ENCODE results near the gene RAB11FIP4.

The RAB11FIP4 gene

DNA sequence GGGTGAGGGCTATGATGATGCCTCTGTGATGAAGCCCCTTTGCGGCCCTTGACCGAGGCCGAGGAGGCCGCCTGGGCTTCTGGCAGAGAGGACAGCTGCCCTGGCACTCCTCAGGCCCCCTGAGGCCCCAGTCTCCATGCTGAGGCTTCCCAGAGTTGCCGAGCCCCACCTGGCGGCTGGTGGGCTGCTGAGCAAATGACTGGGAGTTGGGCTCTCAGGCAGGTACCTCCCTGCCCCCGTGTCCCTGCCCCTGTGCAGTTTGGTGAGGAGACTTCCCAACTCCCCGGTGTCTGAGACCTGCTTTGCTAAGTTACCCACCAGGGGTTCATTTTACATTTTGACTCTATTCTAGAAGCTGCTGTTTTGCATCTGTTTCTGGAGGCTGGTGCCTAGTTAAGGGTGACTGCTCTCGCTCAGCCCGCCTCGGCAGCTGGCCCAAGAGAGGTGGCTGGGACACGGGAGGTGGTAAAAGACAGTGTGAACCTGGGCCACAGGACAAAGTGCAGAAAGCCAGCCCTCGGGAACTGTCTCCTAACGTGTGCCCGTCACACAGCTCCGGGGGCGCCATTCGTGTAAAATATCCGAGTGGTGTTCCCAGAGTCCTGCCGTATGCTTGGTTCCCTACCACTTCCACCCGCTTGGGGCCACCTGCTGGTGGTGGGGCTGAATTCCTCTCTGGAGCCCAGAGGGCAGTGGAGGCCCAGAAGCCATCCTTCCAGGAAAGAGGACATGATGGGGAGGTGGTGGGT, 134.5 kb downstream of the RAB11FIP4 start:
- H3K4me1 ChIP-seq (ENCODE audit: insufficient read depth, poor library complexity, severe bottlenecking) = no peaks in the 10 kb centered on the region
- H3K36me3 ChIP-seq (ENCODE audit: low read depth) = no peaks in the 10 kb centered on the region
- DNase-seq (ENCODE audit: low spot score) (no peak), ATAC-seq (ENCODE audit: low read depth) (0 out of 3 replicates have a peak, but pooled peaks have one; percentile 30)
- H3K4me3 ChIP-seq (ENCODE audit: severe bottlenecking) = no peak overlapping the region
- no peak overlapping the region for H3K27ac ChIP-seq (ENCODE audit: poor library complexity, severe bottlenecking)
- TF ChIP-seq CTCF (IDR thresholded peaks at IDR 0.05; ENCODE audit: poor library complexity, severe bottlenecking) = peak; percentile 10
- H3K9me3 ChIP-seq (ENCODE audit: severe bottlenecking) = no peaks in the 10 kb centered on the region
- H3K27me3 ChIP-seq (ENCODE audit: insufficient read depth, poor library complexity, severe bottlenecking) = no peaks in the 10 kb centered on the region

GRCh38 chr17:31527606-31528005, 136.1 kb downstream of the RAB11FIP4 start:
- no peaks in the 10 kb centered on the region for H3K4me1 ChIP-seq (ENCODE audit: insufficient read depth, poor library complexity, severe bottlenecking)
- H3K27ac ChIP-seq (ENCODE audit: poor library complexity, severe bottlenecking) = no peak overlapping the region
- H3K36me3 ChIP-seq (ENCODE audit: low read depth) = no peaks in the 10 kb centered on the region
- H3K27me3 ChIP-seq (ENCODE audit: insufficient read depth, poor library complexity, severe bottlenecking) = no peaks in the 10 kb centered on the region
- H3K4me3 ChIP-seq (ENCODE audit: severe bottlenecking) = no peak overlapping the region
- DNase-seq (ENCODE audit: low spot score) (no peak), ATAC-seq (ENCODE audit: low read depth) (no peak)
- no peak for TF ChIP-seq CTCF (IDR thresholded peaks at IDR 0.05; ENCODE audit: poor library complexity, severe bottlenecking)
- no peaks in the 10 kb centered on the region for H3K9me3 ChIP-seq (ENCODE audit: severe bottlenecking)

- Histone ChIP-seq H3K9me3 (ENCODE audit: severe bottlenecking) (no peaks in the 10 kb centered on the region), H3K4me3 (ENCODE audit: severe bottlenecking) (no peak overlapping the region), H3K27ac (ENCODE audit: poor library complexity, severe bottlenecking) (no peak overlapping the region), H3K4me1 (ENCODE audit: insufficient read depth, poor library complexity, severe bottlenecking) (peaks cover 5% of the 10 kb centered on the region), H3K27me3 (ENCODE audit: insufficient read depth, poor library complexity, severe bottlenecking) (no peaks in the 10 kb centered on the region), H3K36me3 (ENCODE audit: low read depth) (no peaks in the 10 kb centered on the region)
- no peak for TF ChIP-seq CTCF (IDR thresholded peaks at IDR 0.05; ENCODE audit: poor library complexity, severe bottlenecking)
- ATAC-seq (ENCODE audit: low read depth) (no peak), DNase-seq (ENCODE audit: low spot score) (no peak)
Measured at GRCh38 chr17:31528291-31528874, 136.9 kb downstream of the RAB11FIP4 start.

DNA sequence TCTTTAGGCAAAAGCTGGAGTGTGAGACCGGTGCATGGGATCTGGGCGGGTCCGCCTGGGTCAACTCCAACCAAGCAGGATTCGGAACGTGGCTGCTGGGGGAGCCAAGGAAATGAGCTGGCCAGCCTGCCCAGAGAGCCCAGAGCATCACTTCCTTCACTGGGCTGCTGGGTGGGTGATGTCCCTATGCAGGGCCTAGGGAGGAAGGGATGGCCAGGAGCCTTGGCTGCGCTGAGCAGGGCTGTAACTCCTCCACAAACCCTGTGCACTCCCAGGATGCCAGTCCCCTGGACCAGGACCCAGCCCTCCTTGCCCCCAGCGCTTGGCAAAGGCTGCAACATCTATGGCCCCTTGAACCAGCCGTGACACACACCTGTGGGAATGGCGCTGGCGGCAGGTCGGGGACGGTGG, 138.4 kb downstream of the RAB11FIP4 start:
- Histone ChIP-seq H3K36me3 (ENCODE audit: low read depth) (no peaks in the 10 kb centered on the region), H3K27ac (ENCODE audit: poor library complexity, severe bottlenecking) (no peak overlapping the region), H3K4me1 (ENCODE audit: insufficient read depth, poor library complexity, severe bottlenecking) (peaks cover 8% of the 10 kb centered on the region), H3K9me3 (ENCODE audit: severe bottlenecking) (no peaks in the 10 kb centered on the region), H3K4me3 (ENCODE audit: severe bottlenecking) (no peak overlapping the region), H3K27me3 (ENCODE audit: insufficient read depth, poor library complexity, severe bottlenecking) (no peaks in the 10 kb centered on the region)
- DNase-seq (ENCODE audit: low spot score) (no peak), ATAC-seq (ENCODE audit: low read depth) (no peak)
- TF ChIP-seq CTCF (IDR thresholded peaks at IDR 0.05; ENCODE audit: poor library complexity, severe bottlenecking) = no peak
